ENCODE measurements around the gene MYO1E.

Gene MYO1E

GRCh38 chr15:59369597-59369996 is 3.1 kb downstream of the MYO1E start:
- ChIA-PET POLR2A (no interaction called here), CTCF (interaction anchor here (1.3 to 2.7 kb wide), 2 partner anchors 9 to 43 kb away, joined by 3 to 12 read pairs; no protein-coding TSS in a partner anchor)
- TF ChIP-seq CTCF (IDR thresholded peaks at IDR 0.05; ENCODE audit: control extremely low read depth, extremely low read depth, low read depth, missing control alignments): no peak
- no peak for DNase-seq (ENCODE audit: extremely low spot score)

GRCh38 chr15:59367022-59367451 is 5.6 kb downstream of the MYO1E start:
- CTCF ChIA-PET: interaction anchor here (1.2 to 1.4 kb wide), 2 partner anchors 9 to 43 kb away, joined by 3 read pairs; no protein-coding TSS in a partner anchor
- no peak for TF ChIP-seq CTCF (IDR thresholded peaks at IDR 0.05; ENCODE audit: control extremely low read depth, extremely low read depth, low read depth, missing control alignments)
- POLR2A ChIA-PET: interaction anchor here (1.0 kb wide), 1 partner anchor 11 kb away, joined by 3 read pairs; no protein-coding TSS in a partner anchor
- no peak for DNase-seq (ENCODE audit: extremely low spot score)

- ChIA-PET CTCF (interaction anchor here (1.1 to 1.6 kb wide), 4 partner anchors 9 to 66 kb away, joined by 3 read pairs; no protein-coding TSS in a partner anchor), POLR2A (interaction anchor here (1.0 kb wide), 1 partner anchor 11 kb away, joined by 3 read pairs; no protein-coding TSS in a partner anchor)
- no peak for TF ChIP-seq CTCF (IDR thresholded peaks at IDR 0.05; ENCODE audit: control extremely low read depth, extremely low read depth, low read depth, missing control alignments)
- DNase-seq (ENCODE audit: extremely low spot score): no peak
Measured at GRCh38 chr15:59366333-59367021, 6.2 kb downstream of the MYO1E start.

- no peak for DNase-seq (ENCODE audit: extremely low spot score)
- CTCF ChIA-PET: interaction anchor here (1.4 kb wide), 1 partner anchor 36 kb away, joined by 3 read pairs; no protein-coding TSS in a partner anchor
- no peak for TF ChIP-seq CTCF (IDR thresholded peaks at IDR 0.05; ENCODE audit: control extremely low read depth, extremely low read depth, low read depth, missing control alignments)
- POLR2A ChIA-PET: no interaction called here
Measured at GRCh38 chr15:59364248-59364647, 8.4 kb downstream of the MYO1E start.

- CTCF ChIA-PET: interaction anchor here (1.0 to 1.2 kb wide), 2 partner anchors 133 to 138 kb away, joined by 3 read pairs; no protein-coding TSS in a partner anchor
- no peak for TF ChIP-seq CTCF (IDR thresholded peaks at IDR 0.05; ENCODE audit: control extremely low read depth, extremely low read depth, low read depth, missing control alignments)
- no peak for DNase-seq (ENCODE audit: extremely low spot score)
- POLR2A ChIA-PET: no interaction called here
Measured at GRCh38 chr15:59362331-59362730, 10.3 kb downstream of the MYO1E start.

- ChIA-PET POLR2A (no interaction called here), CTCF (interaction anchor here (1.3 to 2.4 kb wide), 12 partner anchors 9 to 114 kb away, joined by 3 to 12 read pairs (median 4); partner anchors contain the start of gene MYO1E)
- no peak for TF ChIP-seq CTCF (IDR thresholded peaks at IDR 0.05; ENCODE audit: control extremely low read depth, extremely low read depth, low read depth, missing control alignments)
- DNase-seq (ENCODE audit: extremely low spot score): no peak
Measured at GRCh38 chr15:59360896-59361295, 11.8 kb downstream of the MYO1E start.
